SU-DHL-6 (cell line): ENCODE data around the gene PRM3.

Source experiments
- EZH2phosphoT487 ChIP-seq: fragments of 200-600 bp; sonication (generic), shearing (Covaris generic); conservative IDR thresholded peaks from 2 replicates; pipeline ENCODE4 v1.6.1; 2018; ENCODE audit warnings: mild to moderate bottlenecking, antibody characterized with exemption, low read length, moderate library complexity, mixed read lengths
- TF ChIP-seq, protein P1 (sequence below): fragments of 200-600 bp; sonication (generic); IDR thresholded peaks from one replicate; pipeline ENCODE4 v1.5.1; 2017; ENCODE audit warnings: antibody characterized with exemption, mild to moderate bottlenecking, low read length, moderate library complexity; ENCODE audit not compliant: insufficient read depth, poor library complexity, severe bottlenecking

DNA sequence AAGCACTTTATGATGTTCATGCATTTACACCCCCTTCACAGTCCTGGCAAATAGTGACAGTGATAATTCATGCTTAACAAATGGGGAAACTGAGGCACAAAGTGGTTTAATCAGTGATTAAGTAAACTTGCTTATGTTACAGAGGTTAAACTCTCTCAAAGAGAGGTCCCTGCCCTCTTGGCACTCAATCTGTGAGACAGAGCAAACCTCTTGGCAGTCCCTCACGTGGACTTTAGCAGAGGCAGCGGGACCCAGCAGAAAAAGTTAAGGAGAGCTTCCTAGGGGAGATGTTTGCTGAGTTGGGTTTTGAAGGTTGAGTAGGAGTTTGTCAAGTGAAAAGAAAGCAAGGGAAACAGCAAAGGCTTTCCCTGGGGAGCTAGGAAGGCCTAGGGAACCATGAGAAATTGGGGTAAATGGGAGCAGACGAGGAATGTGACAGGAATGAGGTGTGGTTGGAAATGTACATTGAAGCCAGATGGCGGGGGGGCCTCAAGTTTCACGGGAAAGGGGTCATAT lies 28.1 kb downstream of the PRM3 start:
- TF ChIP-seq, protein P1, sequence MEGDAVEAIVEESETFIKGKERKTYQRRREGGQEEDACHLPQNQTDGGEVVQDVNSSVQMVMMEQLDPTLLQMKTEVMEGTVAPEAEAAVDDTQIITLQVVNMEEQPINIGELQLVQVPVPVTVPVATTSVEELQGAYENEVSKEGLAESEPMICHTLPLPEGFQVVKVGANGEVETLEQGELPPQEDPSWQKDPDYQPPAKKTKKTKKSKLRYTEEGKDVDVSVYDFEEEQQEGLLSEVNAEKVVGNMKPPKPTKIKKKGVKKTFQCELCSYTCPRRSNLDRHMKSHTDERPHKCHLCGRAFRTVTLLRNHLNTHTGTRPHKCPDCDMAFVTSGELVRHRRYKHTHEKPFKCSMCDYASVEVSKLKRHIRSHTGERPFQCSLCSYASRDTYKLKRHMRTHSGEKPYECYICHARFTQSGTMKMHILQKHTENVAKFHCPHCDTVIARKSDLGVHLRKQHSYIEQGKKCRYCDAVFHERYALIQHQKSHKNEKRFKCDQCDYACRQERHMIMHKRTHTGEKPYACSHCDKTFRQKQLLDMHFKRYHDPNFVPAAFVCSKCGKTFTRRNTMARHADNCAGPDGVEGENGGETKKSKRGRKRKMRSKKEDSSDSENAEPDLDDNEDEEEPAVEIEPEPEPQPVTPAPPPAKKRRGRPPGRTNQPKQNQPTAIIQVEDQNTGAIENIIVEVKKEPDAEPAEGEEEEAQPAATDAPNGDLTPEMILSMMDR = no peak
- no peak for TF ChIP-seq EZH2phosphoT487
